Gastrocnemius medialis (tissue), 4 donors: ENCODE measurements around the gene TNRC6A.

Source experiments
- POLR2A ChIP-seq, 2 donors: fragments of 450-650 bp; IDR thresholded peaks; one replicate each; pipeline ENCODE4 v1.6.1; 2017; ENCODE audit warnings: antibody characterized with exemption in 2 of 2, mild to moderate bottlenecking in 2 of 2, moderate library complexity in 2 of 2
- TF ChIP-seq, protein P1 (sequence below), 5 experiments: fragments of 450-650 bp in 3 of 5; fragments of 200-600 bp in 2 of 5; sonication (generic) in 2 of 5; IDR thresholded peaks in 4 of 5; conservative IDR thresholded peaks in 1 of 5; 1 replicate in 4 of 5; 2 replicates in 1 of 5; pipeline ENCODE4 v1.5.1; 2016 to 2019; ENCODE audit warnings: antibody characterized with exemption in 5 of 5, mild to moderate bottlenecking in 3 of 5, moderate library complexity in 3 of 5

- TF ChIP-seq, protein P1, sequence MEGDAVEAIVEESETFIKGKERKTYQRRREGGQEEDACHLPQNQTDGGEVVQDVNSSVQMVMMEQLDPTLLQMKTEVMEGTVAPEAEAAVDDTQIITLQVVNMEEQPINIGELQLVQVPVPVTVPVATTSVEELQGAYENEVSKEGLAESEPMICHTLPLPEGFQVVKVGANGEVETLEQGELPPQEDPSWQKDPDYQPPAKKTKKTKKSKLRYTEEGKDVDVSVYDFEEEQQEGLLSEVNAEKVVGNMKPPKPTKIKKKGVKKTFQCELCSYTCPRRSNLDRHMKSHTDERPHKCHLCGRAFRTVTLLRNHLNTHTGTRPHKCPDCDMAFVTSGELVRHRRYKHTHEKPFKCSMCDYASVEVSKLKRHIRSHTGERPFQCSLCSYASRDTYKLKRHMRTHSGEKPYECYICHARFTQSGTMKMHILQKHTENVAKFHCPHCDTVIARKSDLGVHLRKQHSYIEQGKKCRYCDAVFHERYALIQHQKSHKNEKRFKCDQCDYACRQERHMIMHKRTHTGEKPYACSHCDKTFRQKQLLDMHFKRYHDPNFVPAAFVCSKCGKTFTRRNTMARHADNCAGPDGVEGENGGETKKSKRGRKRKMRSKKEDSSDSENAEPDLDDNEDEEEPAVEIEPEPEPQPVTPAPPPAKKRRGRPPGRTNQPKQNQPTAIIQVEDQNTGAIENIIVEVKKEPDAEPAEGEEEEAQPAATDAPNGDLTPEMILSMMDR (IDR thresholded peaks at IDR 0.05 in 4 of 5, conservative IDR thresholded peaks at IDR 0.05 in 1 of 5): no peak
- no peak for TF ChIP-seq POLR2A (IDR thresholded peaks at IDR 0.05)
Observed at GRCh38 chr16:24753000-24753399, 23.5 kb downstream of the TNRC6A start.
